ENCODE results near the gene NKX2-4.

DNA sequence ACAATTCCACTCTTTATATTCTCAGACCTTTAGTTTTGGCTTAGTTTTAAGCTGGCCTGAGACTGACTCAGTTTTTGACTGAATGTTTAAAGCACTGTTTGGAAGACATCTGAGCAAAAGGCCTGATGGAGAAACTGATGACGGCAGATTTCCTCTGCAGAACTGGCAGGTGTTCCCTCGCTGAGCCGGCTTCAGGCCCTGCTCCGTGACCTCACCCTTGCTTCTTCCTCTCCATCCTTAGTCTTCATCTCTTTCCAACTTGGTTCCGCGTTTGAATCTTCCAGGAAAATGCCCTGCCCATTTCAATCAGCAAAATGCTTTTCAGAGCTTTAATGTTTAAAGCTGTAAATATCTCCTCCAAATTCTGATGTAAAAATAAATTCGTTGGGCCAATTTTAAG is 6.6 kb downstream of the NKX2-4 start:
- TF ChIP-seq DNMT1 (IDR thresholded peaks at IDR 0.05) (no peak), SPI1 (IDR thresholded peaks at IDR 0.05; ENCODE audit: borderline replicate concordance, low read depth, low read length) (no peak), CREB1 (IDR thresholded peaks at IDR 0.05) (no peak), CREB1 (CRISPR knock-in tag; IDR thresholded peaks at IDR 0.05) (no peak), NCOA1 (IDR thresholded peaks at IDR 0.05; ENCODE audit: low read depth) (no peak), ZFX (CRISPR knock-in tag; IDR thresholded peaks at IDR 0.05) (no peak)
- TF ChIP-seq, protein P1, sequence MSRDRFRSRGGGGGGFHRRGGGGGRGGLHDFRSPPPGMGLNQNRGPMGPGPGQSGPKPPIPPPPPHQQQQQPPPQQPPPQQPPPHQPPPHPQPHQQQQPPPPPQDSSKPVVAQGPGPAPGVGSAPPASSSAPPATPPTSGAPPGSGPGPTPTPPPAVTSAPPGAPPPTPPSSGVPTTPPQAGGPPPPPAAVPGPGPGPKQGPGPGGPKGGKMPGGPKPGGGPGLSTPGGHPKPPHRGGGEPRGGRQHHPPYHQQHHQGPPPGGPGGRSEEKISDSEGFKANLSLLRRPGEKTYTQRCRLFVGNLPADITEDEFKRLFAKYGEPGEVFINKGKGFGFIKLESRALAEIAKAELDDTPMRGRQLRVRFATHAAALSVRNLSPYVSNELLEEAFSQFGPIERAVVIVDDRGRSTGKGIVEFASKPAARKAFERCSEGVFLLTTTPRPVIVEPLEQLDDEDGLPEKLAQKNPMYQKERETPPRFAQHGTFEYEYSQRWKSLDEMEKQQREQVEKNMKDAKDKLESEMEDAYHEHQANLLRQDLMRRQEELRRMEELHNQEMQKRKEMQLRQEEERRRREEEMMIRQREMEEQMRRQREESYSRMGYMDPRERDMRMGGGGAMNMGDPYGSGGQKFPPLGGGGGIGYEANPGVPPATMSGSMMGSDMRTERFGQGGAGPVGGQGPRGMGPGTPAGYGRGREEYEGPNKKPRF (IDR thresholded peaks at IDR 0.05; ENCODE audit: low read depth, low read length): no peak
